Natural killer cell (primary cell): ENCODE measurements around the gene SH3TC1. TPM values are rescaled to one million over a fixed set of nuclear protein-coding genes. Genes with fewer than 3 reads are reported as not detected.

Source experiments
- ATAC-seq, 3 donors: fragments of 150-1000 bp in 2 of 3; fragments of 200-7000 bp in 1 of 3; cut with Tn5 transposase; 1 replicate in 1 of 3; 2 replicates in 2 of 3; pipeline ENCODE4 v1.10.0; 2021; ENCODE audit warnings: mild to moderate bottlenecking in 2 of 3, moderate library complexity in 2 of 3
- DNase-seq, 2 donors: peaks; one replicate each; pipeline versions ENCODE4 v3.0.0 to v3.0.0-alpha.2; 2013 to 2021; ENCODE audit warnings: mixed read lengths in 1 of 2
- H3K27ac ChIP-seq: one replicate; pipeline ENCODE4 v1.5.1; 2013; ENCODE audit warnings: mild to moderate bottlenecking, low read length
- H3K27me3 ChIP-seq: one replicate; pipeline ENCODE4 v1.6.1; 2013; ENCODE audit warnings: low read length; ENCODE audit not compliant: control insufficient read depth, insufficient read depth
- H3K36me3 ChIP-seq: one replicate; pipeline ENCODE4 v1.6.1; 2013; ENCODE audit warnings: low read length; ENCODE audit not compliant: control insufficient read depth, insufficient read depth
- H3K4me1 ChIP-seq: one replicate; pipeline ENCODE4 v1.6.1; 2013; ENCODE audit warnings: low read length; ENCODE audit not compliant: control insufficient read depth, insufficient read depth
- H3K4me3 ChIP-seq: one replicate; pipeline ENCODE4 v1.5.1; 2013; ENCODE audit warnings: low read length
- H3K9me3 ChIP-seq: one replicate; pipeline ENCODE4 v1.6.1; 2013; ENCODE audit warnings: low read length; ENCODE audit not compliant: control insufficient read depth, insufficient read depth
- H3K27ac Mint-ChIP-seq, 2 donors: one replicate each; pipeline ENCODE4 v1.8.0; 2022; ENCODE audit warnings: mild to moderate bottlenecking in 2 of 2, mixed read lengths in 2 of 2, moderate library complexity in 1 of 2
- H3K27me3 Mint-ChIP-seq, 2 donors: one replicate each; pipeline ENCODE4 v1.8.0; 2022; ENCODE audit warnings: low read depth in 2 of 2, mixed read lengths in 2 of 2
- H3K36me3 Mint-ChIP-seq: one replicate; pipeline ENCODE4 v1.8.0; 2022; ENCODE audit warnings: mixed read lengths
- H3K4me1 Mint-ChIP-seq, 2 donors: one replicate each; pipeline ENCODE4 v1.8.0; 2022; ENCODE audit warnings: mixed read lengths in 2 of 2
- H3K4me3 Mint-ChIP-seq: one replicate; pipeline ENCODE4 v1.8.0; 2022; ENCODE audit warnings: mild to moderate bottlenecking, moderate library complexity, mixed read lengths
- H3K9me3 Mint-ChIP-seq, 2 donors: one replicate each; pipeline ENCODE4 v1.8.0; 2022; ENCODE audit warnings: mixed read lengths in 2 of 2
- CTCF ChIP-seq: fragments of 200-600 bp; IDR thresholded peaks from one replicate; pipeline ENCODE4 v1.8.0; 2022; ENCODE audit warnings: antibody characterized with exemption
- WGBS: methylation state at CpG from one replicate; pipeline ENCODE4 v1.1.7; 2013; ENCODE audit warnings: missing lambda C conversion rate; ENCODE audit not compliant: insufficient coverage; 5-methylcytosine and 5-hydroxymethylcytosine counted together
- intact Hi-C: fragments of 100-400 bp; cut with micrococcal nuclease; formaldehyde crosslinking; loops from one replicate; pipeline ENCODE4 v1.14.2; 2022
- total RNA-seq, 4 donors: library from RNA; stranded (reverse); fragments of 120-200 nt in 1 of 4; gene quantifications; one replicate each; pipeline versions ENCODE4 v1.2.3 to v1.2.4, GENCODE V29; 2013 to 2022

Gene SH3TC1
- total RNA-seq, 3 donors from 2014 or later (not counting 1 experiment from before 2014, with no cell fraction given) = 50.1 to 61.7 (median 54.9) TPM

GRCh38 chr4:8156617-8157016, 42.5 kb upstream of the SH3TC1 start:
- peaks cover 0 to 14% of the 10 kb centered on the region in 2 donors for H3K27me3 Mint-ChIP-seq
- H3K27ac Mint-ChIP-seq = no peak overlapping the region
- H3K36me3 Mint-ChIP-seq = no peaks in the 10 kb centered on the region
- Histone ChIP-seq H3K36me3 (no peaks in the 10 kb centered on the region), H3K4me3 (no peak overlapping the region), H3K27ac (no peak overlapping the region), H3K4me1 (peaks cover 24% of the 10 kb centered on the region), H3K27me3 (peaks cover 12% of the 10 kb centered on the region), H3K9me3 (no peaks in the 10 kb centered on the region)
- DNase-seq (no peak), ATAC-seq (no peak)
- WGBS = 91% methylated on average over 8 of the region's 8 CpGs
- H3K4me3 Mint-ChIP-seq = no peak overlapping the region
- TF ChIP-seq CTCF = no peak
- peaks cover 15 to 19% of the 10 kb centered on the region in 2 donors for H3K4me1 Mint-ChIP-seq
- H3K9me3 Mint-ChIP-seq = no peaks in the 10 kb centered on the region
- intact Hi-C loops = no loop called here

- Mint-ChIP-seq H3K4me3 (peak overlapping the region; percentile 40), H3K36me3 (no peaks in the 10 kb centered on the region), H3K27me3 (peaks cover 0 to 14% of the 10 kb centered on the region in 2 donors), H3K4me1 (peaks cover 15 to 19% of the 10 kb centered on the region in 2 donors), H3K9me3 (no peaks in the 10 kb centered on the region), H3K27ac (no peak overlapping the region)
- no peak for TF ChIP-seq CTCF
- Histone ChIP-seq H3K36me3 (no peaks in the 10 kb centered on the region), H3K9me3 (no peaks in the 10 kb centered on the region), H3K27ac (no peak overlapping the region), H3K4me3 (no peak overlapping the region), H3K27me3 (peaks cover 12% of the 10 kb centered on the region), H3K4me1 (peaks cover 24% of the 10 kb centered on the region)
- ATAC-seq (no peak), DNase-seq (peak in 1 of 2 donors; percentile 13)
- intact Hi-C loops = no loop called here
- 40% methylated on average over 12 of the region's 15 CpGs for WGBS
These were observed 41.6 kb upstream of the SH3TC1 start for GRCh38 chr4:8157496-8157895.

- 4% methylated on average over 70 of the region's 70 CpGs for WGBS
- Mint-ChIP-seq H3K27ac (peak overlapping the region in 1 of 2 donors; percentile 94), H3K9me3 (no peaks in the 10 kb centered on the region), H3K36me3 (no peaks in the 10 kb centered on the region), H3K27me3 (peaks cover 0 to 14% of the 10 kb centered on the region in 2 donors), H3K4me3 (peak overlapping the region; percentile 79), H3K4me1 (peaks cover 15 to 19% of the 10 kb centered on the region in 2 donors)
- TF ChIP-seq CTCF = no peak
- peaks cover 12% of the 10 kb centered on the region for H3K27me3 ChIP-seq
- DNase-seq (peak in 1 of 2 donors; percentile 12), ATAC-seq (peak in 1 of 3 donors; percentile 0)
- H3K36me3 ChIP-seq = no peaks in the 10 kb centered on the region
- H3K4me3 ChIP-seq = peak overlapping the region; percentile 61
- H3K9me3 ChIP-seq = no peaks in the 10 kb centered on the region
- intact Hi-C loops = loop anchor here (1.0 to 2.0 kb wide), 2 partner anchors 41 to 251 kb away; partner anchors contain the start of gene SH3TC1
- peaks cover 24% of the 10 kb centered on the region for H3K4me1 ChIP-seq
- no peak overlapping the region for H3K27ac ChIP-seq
These were observed 41.0 kb upstream of the SH3TC1 start for GRCh38 chr4:8157944-8158709.
